GM12878 (cell line): ENCODE results near the gene SPAG16. TPM values are rescaled to one million over a fixed set of nuclear protein-coding genes. Genes with fewer than 3 reads are reported as not detected.
A peak's percentile ranks its signal among the peaks of the same experiment; 100 is the strongest.

Source experiments
- ATAC-seq: fragments of 200-7000 bp; cut with Tn5 transposase; 3 replicates; pipeline ENCODE4 v1.9.1; 2020; ENCODE audit warnings: mild to moderate bottlenecking, moderate library complexity
- BruUV-seq: library from RNA; stranded (reverse); fragments of 400-500 nt; replicated peaks from 2 replicates; lab custom pipeline; 2021; lab: Mats Ljungman, UMichigan
- CTCF ChIA-PET: fragments of 300-600 bp; sonication (Branson Sonifier 250); formaldehyde crosslinking; extraction: SDS; loops from one replicate; lab custom pipeline; 2021; ENCODE audit warnings: inconsistent platforms; lab: Yijun Ruan, JAX
- POLR2A ChIA-PET: fragments of 350-600 bp; formaldehyde crosslinking; extraction: SDS; loops from one replicate; lab custom pipeline; 2021; ENCODE audit warnings: inconsistent platforms; lab: Charles Lee
- RAD21 ChIA-PET: fragments of 300-600 bp; sonication (Branson Sonifier 250); formaldehyde crosslinking; loops from one replicate; lab custom pipeline; 2023; ENCODE audit warnings: antibody characterized with exemption; ENCODE audit not compliant: unreplicated experiment; lab: Charles Lee
- SMC1A ChIA-PET: fragments of 300-600 bp; sonication (Branson Sonifier 250); formaldehyde crosslinking; loops from one replicate; lab custom pipeline; 2023; ENCODE audit not compliant: unreplicated experiment, uncharacterized antibody; lab: Charles Lee
- DNase-seq: peaks from one replicate; pipeline ENCODE4 v3.0.0-alpha.2; 2011; ENCODE audit warnings: low read depth, low spot score
- FAIRE-seq: peaks from 3 replicates; lab custom pipeline; 2011; peaks lifted over from hg19 to GRCh38; lab: Jason Lieb, UNC
- H2AFZ ChIP-seq: 2 replicates; pipeline ENCODE4 v1.6.0; 2011; ENCODE audit warnings: low read depth, low read length, control low read depth; ENCODE audit not compliant: control insufficient read depth
- H3K27ac ChIP-seq: 2 replicates; pipeline ENCODE4 v1.5.1; 2011; ENCODE audit warnings: control low read depth; ENCODE audit not compliant: control insufficient read depth, insufficient read depth
- H3K27me3 ChIP-seq, 2 experiments: replicated peaks in 1 of 2; 2 replicates each; pipeline versions ENCODE4 v1.6.0 to v1.6.1; 2011; ENCODE audit warnings: low read length in 1 of 2; ENCODE audit not compliant: control insufficient read depth in 2 of 2, insufficient read depth in 2 of 2
- H3K36me3 ChIP-seq, 2 experiments: 2 replicates each; pipeline ENCODE4 v1.5.1; 2011; ENCODE audit warnings: low read length in 1 of 2; ENCODE audit not compliant: control insufficient read depth in 2 of 2, insufficient read depth in 2 of 2
- H3K4me1 ChIP-seq: 2 replicates; pipeline ENCODE4 v1.6.1; 2011; ENCODE audit warnings: mild to moderate bottlenecking, low read length, moderate library complexity, mixed read lengths; ENCODE audit not compliant: control insufficient read depth, insufficient read depth
- H3K4me2 ChIP-seq: 2 replicates; pipeline ENCODE4 v1.6.0; 2011; ENCODE audit warnings: control low read depth; ENCODE audit not compliant: control insufficient read depth, insufficient read depth
- H3K4me3 ChIP-seq: fragments of 200-600 bp; sonication (generic); 2 replicates; pipeline ENCODE4 v1.5.1; 2016
- H3K79me2 ChIP-seq: 2 replicates; pipeline ENCODE4 v1.6.0; 2011; ENCODE audit warnings: low read length; ENCODE audit not compliant: control insufficient read depth, insufficient read depth
- H3K9ac ChIP-seq: 2 replicates; pipeline ENCODE4 v1.8.0; 2011; ENCODE audit warnings: low read length, control low read depth, mixed read lengths; ENCODE audit not compliant: control insufficient read depth, insufficient read depth
- H3K9me3 ChIP-seq: replicated peaks from 3 replicates; pipeline ENCODE4 v1.5.1; 2011; ENCODE audit warnings: mild to moderate bottlenecking, low read length; ENCODE audit not compliant: control insufficient read depth, insufficient read depth
- H4K20me1 ChIP-seq: 2 replicates; pipeline ENCODE4 v1.6.0; 2011; ENCODE audit not compliant: control insufficient read depth, insufficient read depth
- BACH1 ChIP-seq: fragments of 450-650 bp; IDR thresholded peaks from 2 replicates; pipeline ENCODE4 v1.6.1; 2017; ENCODE audit warnings: mild to moderate bottlenecking, borderline replicate concordance
- CREM ChIP-seq: IDR thresholded peaks from 2 replicates; pipeline ENCODE4 v1.6.1; 2014; ENCODE audit warnings: antibody characterized with exemption, low read depth
- ELK1 ChIP-seq: IDR thresholded peaks from 2 replicates; pipeline ENCODE4 v1.6.1; 2012; ENCODE audit warnings: low read depth, low read length, improper control_type of control experiment
- FOXK2 ChIP-seq: fragments of 450-650 bp; IDR thresholded peaks from 2 replicates; pipeline ENCODE4 v1.6.1; 2017; ENCODE audit warnings: mild to moderate bottlenecking, moderate library complexity
- HSF1 ChIP-seq: fragments of 150-350 bp; IDR thresholded peaks from 2 replicates; pipeline ENCODE4 v1.6.1; 2014; ENCODE audit warnings: mild to moderate bottlenecking, low read depth, low read length
- JUNB ChIP-seq: IDR thresholded peaks from 2 replicates; pipeline ENCODE4 v1.6.1; 2016; ENCODE audit warnings: antibody characterized with exemption, mild to moderate bottlenecking
- NR2F1 ChIP-seq: fragments of 450-650 bp; conservative IDR thresholded peaks from 2 replicates; pipeline ENCODE4 v1.6.1; 2017; ENCODE audit warnings: mild to moderate bottlenecking
- RAD21 ChIP-seq: IDR thresholded peaks from 2 replicates; pipeline ENCODE4 v1.6.1; 2011; ENCODE audit warnings: mild to moderate bottlenecking, low read depth, low read length, moderate library complexity; ENCODE audit not compliant: insufficient read depth
- RUNX3 ChIP-seq: IDR thresholded peaks from 2 replicates; pipeline ENCODE4 v1.6.1; 2012; ENCODE audit warnings: low read length, inconsistent platforms
- SMC3 ChIP-seq: IDR thresholded peaks from 2 replicates; pipeline ENCODE4 v1.6.1; 2011; ENCODE audit warnings: low read length, improper control_type of control experiment, borderline replicate concordance
- WGBS: methylation state at CpG from one replicate; pipeline ENCODE4 v1.1.6; 2016; ENCODE audit warnings: low lambda C conversion rate; ENCODE audit not compliant: insufficient replicate concordance, insufficient coverage; ENCODE audit errors: missing lambda C conversion rate; 5-methylcytosine and 5-hydroxymethylcytosine counted together
- in situ Hi-C: fragments of 300-500 bp; cut with MboI; formaldehyde crosslinking; loops from 9 replicates; pipeline ENCODE4 v1.14.3; 2018; ENCODE audit warnings: mixed read lengths
- intact Hi-C: fragments of 100-400 bp; cut with micrococcal nuclease; formaldehyde crosslinking; loops from one replicate; pipeline ENCODE4 v1.14.2; 2022; ENCODE audit not compliant: unreplicated experiment
- polyA plus RNA-seq, 11 experiments: library from polyadenylated mRNA; depleted of rRNA in 4 of 11; unstranded in 6 of 11; stranded (reverse) in 5 of 11; fragments of >200 nt; fragmentation: Nextera tagmentation in 4 of 11; fragmentation: Illumina TruSeq in 1 of 11; extraction: Ambion mirVana in 4 of 11; extraction: Trizol in 1 of 11; gene quantifications; 1 replicate in 1 of 11; 2 replicates in 10 of 11; pipeline versions ENCODE4 v1.2.1 to v1.2.3, GENCODE V29; 2011 to 2016; ENCODE audit warnings: inconsistent platforms in 2 of 11, missing spikeins in 2 of 11, low read depth in 1 of 11
- total RNA-seq, 4 experiments: library from RNA; depleted of rRNA in 3 of 4; stranded (reverse); fragments of >200 nt in 3 of 4; fragmentation: Illumina TruSeq in 1 of 4; extraction: Trizol in 1 of 4; gene quantifications; 2 replicates each; pipeline versions ENCODE4 v1.2.1 to v1.2.3, GENCODE V29; 2013 to 2021
- TF ChIP-seq, protein P1 (sequence below): IDR thresholded peaks from 2 replicates; pipeline ENCODE4 v1.6.1; 2011; ENCODE audit warnings: borderline replicate concordance, low read depth, mild to moderate bottlenecking, moderate library complexity, low read length; ENCODE audit not compliant: insufficient read depth, poor library complexity, severe bottlenecking
- TF ChIP-seq, protein P2 (sequence below), 3 experiments: IDR thresholded peaks in 2 of 3; conservative IDR thresholded peaks in 1 of 3; 2 replicates each; pipeline ENCODE4 v1.5.1; 2011; ENCODE audit warnings: low read depth in 3 of 3, low read length in 3 of 3, mild to moderate bottlenecking in 3 of 3, control low read depth in 2 of 3, moderate library complexity in 2 of 3, inconsistent platforms in 1 of 3, mixed read lengths in 1 of 3; ENCODE audit not compliant: control insufficient read depth in 2 of 3, insufficient read depth in 1 of 3; ENCODE audit errors: extremely low read depth in 1 of 3
- TF ChIP-seq, protein P3 (sequence below): fragments of 450-650 bp; IDR thresholded peaks from 2 replicates; pipeline ENCODE4 v1.6.1; 2016; ENCODE audit warnings: mild to moderate bottlenecking

The SPAG16 gene
- total and polyA plus RNA-seq, 10 of the 15 experiments (the other 5 are each of a cell fraction or from before 2014, with no cell fraction given), result 6.0 to 25.0 (median 15.2) TPM

DNA sequence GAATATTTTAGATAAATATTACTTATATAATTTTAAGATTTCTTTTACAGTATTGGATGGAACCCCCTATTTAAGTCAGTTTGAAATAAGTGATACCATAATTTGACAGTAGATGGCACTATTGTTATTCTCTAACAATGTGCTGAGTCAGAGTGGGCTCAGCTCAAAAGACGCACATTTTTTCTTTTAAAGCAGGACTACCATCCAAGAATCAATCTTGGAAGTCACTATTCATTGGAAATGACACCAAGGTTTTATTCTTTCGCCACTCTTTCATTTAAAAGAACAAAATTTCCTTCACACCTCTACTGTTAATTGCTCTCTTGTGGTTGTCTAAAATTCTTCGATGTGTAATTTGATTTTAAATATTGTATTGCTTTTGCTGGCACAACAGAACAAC lies 32.6 kb upstream of the SPAG16 start:
- peaks cover 6% of the 10 kb centered on the region; the same call in 1 of the 2 replicates for H3K4me1 ChIP-seq
- H4K20me1 ChIP-seq, result no peaks in the 10 kb centered on the region
- peak overlapping the region; percentile 16 for H2AFZ ChIP-seq
- ChIA-PET POLR2A (no interaction called here), CTCF (interaction anchor here (1.1 to 2.4 kb wide), 6 partner anchors 33 to 681 kb away, joined by 3 to 16 read pairs (median 4); partner anchors contain the start of gene SPAG16), SMC1A (interaction anchor here (0.7 to 2.2 kb wide), 5 partner anchors 9 to 278 kb away, joined by 3 to 11 read pairs (median 4); partner anchors contain the start of gene SPAG16), RAD21 (interaction anchor here (1.4 to 4.4 kb wide), 3 partner anchors 33 to 1744 kb away, joined by 3 to 23 read pairs (median 4); partner anchors contain the start of gene SPAG16)
- no peak overlapping the region for H3K27ac ChIP-seq
- H3K79me2 ChIP-seq, result no peaks in the 10 kb centered on the region
- intact Hi-C loops (loop anchor here (1.0 to 10.0 kb wide), 4 partner anchors 241 to 1746 kb away; no protein-coding TSS in a partner anchor), in situ Hi-C loops (loop anchor here (5.0 kb wide), 1 partner anchor 681 kb away; no protein-coding TSS in a partner anchor)
- BruUV-seq, result no TSS peak
- WGBS, result 35% methylated on average over 3 of the region's 3 CpGs
- H3K9me3 ChIP-seq, result no peaks in the 10 kb centered on the region; the same call in 1 of the 3 replicates
- H3K36me3 ChIP-seq, result no peaks in the 10 kb centered on the region
- no peak overlapping the region for H3K4me2 ChIP-seq
- H3K4me3 ChIP-seq, result no peak overlapping the region
- H3K27me3 ChIP-seq, result no peaks in the 10 kb centered on the region
- ATAC-seq (peak; percentile 87), DNase-seq (no peak), FAIRE-seq (peak; percentile 81)
- H3K9ac ChIP-seq, result no peak overlapping the region
- no peak for TF ChIP-seq RUNX3
- no peak for TF ChIP-seq NR2F1
- no peak for TF ChIP-seq HSF1
- peak; percentile 72; the same call in 1 of the 2 replicates for TF ChIP-seq SMC3
- TF ChIP-seq, protein P1, sequence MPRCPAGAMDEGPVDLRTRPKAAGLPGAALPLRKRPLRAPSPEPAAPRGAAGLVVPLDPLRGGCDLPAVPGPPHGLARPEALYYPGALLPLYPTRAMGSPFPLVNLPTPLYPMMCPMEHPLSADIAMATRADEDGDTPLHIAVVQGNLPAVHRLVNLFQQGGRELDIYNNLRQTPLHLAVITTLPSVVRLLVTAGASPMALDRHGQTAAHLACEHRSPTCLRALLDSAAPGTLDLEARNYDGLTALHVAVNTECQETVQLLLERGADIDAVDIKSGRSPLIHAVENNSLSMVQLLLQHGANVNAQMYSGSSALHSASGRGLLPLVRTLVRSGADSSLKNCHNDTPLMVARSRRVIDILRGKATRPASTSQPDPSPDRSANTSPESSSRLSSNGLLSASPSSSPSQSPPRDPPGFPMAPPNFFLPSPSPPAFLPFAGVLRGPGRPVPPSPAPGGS, result no peak
- TF ChIP-seq, protein P2, sequence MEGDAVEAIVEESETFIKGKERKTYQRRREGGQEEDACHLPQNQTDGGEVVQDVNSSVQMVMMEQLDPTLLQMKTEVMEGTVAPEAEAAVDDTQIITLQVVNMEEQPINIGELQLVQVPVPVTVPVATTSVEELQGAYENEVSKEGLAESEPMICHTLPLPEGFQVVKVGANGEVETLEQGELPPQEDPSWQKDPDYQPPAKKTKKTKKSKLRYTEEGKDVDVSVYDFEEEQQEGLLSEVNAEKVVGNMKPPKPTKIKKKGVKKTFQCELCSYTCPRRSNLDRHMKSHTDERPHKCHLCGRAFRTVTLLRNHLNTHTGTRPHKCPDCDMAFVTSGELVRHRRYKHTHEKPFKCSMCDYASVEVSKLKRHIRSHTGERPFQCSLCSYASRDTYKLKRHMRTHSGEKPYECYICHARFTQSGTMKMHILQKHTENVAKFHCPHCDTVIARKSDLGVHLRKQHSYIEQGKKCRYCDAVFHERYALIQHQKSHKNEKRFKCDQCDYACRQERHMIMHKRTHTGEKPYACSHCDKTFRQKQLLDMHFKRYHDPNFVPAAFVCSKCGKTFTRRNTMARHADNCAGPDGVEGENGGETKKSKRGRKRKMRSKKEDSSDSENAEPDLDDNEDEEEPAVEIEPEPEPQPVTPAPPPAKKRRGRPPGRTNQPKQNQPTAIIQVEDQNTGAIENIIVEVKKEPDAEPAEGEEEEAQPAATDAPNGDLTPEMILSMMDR (IDR thresholded peaks at IDR 0.05 in 2 of 3, conservative IDR thresholded peaks at IDR 0.05 in 1 of 3; ENCODE audit: control insufficient read depth in 2 of 3, extremely low read depth in 1 of 3, insufficient read depth in 1 of 3, low read depth in 3 of 3, low read length in 3 of 3), result peak; percentile 38 to 73 (median 47); a peak in 5 of 6 replicates
- peak; percentile 44; the same call in 1 of the 2 replicates for TF ChIP-seq JUNB
- no peak for TF ChIP-seq ELK1
- TF ChIP-seq RAD21, result peak; percentile 90
- no peak for TF ChIP-seq FOXK2
- peak; percentile 99 for TF ChIP-seq BACH1
- no peak for TF ChIP-seq CREM
- TF ChIP-seq, protein P3, sequence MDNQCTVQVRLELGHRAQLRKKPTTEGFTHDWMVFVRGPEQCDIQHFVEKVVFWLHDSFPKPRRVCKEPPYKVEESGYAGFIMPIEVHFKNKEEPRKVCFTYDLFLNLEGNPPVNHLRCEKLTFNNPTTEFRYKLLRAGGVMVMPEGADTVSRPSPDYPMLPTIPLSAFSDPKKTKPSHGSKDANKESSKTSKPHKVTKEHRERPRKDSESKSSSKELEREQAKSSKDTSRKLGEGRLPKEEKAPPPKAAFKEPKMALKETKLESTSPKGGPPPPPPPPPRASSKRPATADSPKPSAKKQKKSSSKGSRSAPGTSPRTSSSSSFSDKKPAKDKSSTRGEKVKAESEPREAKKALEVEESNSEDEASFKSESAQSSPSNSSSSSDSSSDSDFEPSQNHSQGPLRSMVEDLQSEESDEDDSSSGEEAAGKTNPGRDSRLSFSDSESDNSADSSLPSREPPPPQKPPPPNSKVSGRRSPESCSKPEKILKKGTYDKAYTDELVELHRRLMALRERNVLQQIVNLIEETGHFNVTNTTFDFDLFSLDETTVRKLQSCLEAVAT, result no peak
